Measurements from ENCODE around the gene SLC51A. TPM values are rescaled to one million over a fixed set of nuclear protein-coding genes. Genes with fewer than 3 reads are reported as not detected.

The SLC51A gene
- total and polyA plus RNA-seq, 2 of the 8 experiments (the other 6 are each of a cell fraction or from before 2014, with no cell fraction given), result 6.3 to 9.8 TPM

DNA sequence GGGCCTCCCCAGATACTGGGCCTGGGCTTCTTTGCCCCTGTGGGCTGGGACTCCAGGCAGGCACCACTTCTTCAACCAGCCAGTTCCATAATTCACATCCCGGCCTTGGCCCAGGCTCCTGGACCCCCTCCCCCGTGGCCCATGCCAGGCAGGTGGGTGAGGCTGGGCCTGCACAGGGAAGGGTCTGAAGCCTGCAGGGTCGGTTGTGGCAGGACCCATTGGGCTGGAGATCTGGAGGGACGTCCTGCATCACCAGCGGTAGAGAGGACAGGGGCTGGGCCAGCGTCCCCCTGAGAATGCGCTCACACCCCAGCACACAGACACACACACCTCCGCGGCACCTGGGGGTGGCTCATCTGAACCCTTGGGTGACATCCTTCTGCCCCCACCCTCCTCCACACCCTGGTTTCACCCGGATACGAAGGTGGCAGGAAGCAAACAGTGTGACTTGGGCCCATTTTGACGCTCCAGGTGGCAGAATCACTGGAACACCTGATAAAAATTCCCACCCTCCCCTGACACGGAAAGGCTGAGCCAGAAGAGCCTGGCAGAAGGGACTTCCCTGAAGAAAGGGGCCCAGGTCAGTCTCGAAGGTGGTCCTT lies 20.6 kb upstream of the SLC51A start (continued):
- TF ChIP-seq CBX8 (IDR thresholded peaks at IDR 0.05; ENCODE audit: borderline replicate concordance, low read depth, low read length), result no peak
